ENCODE results near the gene ACTR3C. TPM values are rescaled to one million over a fixed set of nuclear protein-coding genes. Genes with fewer than 3 reads are reported as not detected.
A peak's percentile ranks its signal among the peaks of the same experiment; 100 is the strongest.

The ACTR3C gene
- 5.3 TPM for total RNA-seq

GRCh38 chr7:150322833-150323681 is at the start of gene ACTR3C, which contains the start of gene LRRC61:
TSS of gene ACTR3C (minus strand) at chr7:150323545. CDS start at chr7:150295296, 28,249 bp downstream.
TSS of gene LRRC61 (plus strand) at chr7:150323355. CDS start at chr7:150336862, 13,507 bp downstream.
- FAIRE-seq = no peak
- no peak for DNase-seq (ENCODE audit: low spot score in 2 of 2)

GRCh38 chr7:150372271-150373048 is 49.1 kb upstream of the ACTR3C start:
- DNase-seq (ENCODE audit: low spot score in 2 of 2) (no peak), FAIRE-seq (no peak)

GRCh38 chr7:150371996-150372270 is 48.6 kb upstream of the ACTR3C start:
- no peak for FAIRE-seq

GRCh38 chr7:150371131-150371995 is 48.0 kb upstream of the ACTR3C start:
- DNase-seq (ENCODE audit: low spot score in 2 of 2) (no peak), FAIRE-seq (no peak)

More at GRCh38 chr7:150371996-150372270, 48.6 kb upstream of the ACTR3C start:
- no peak for DNase-seq (ENCODE audit: low spot score in 2 of 2)

- FAIRE-seq (no peak), DNase-seq (ENCODE audit: low spot score in 2 of 2) (no peak)
These were observed 47.3 kb upstream of the ACTR3C start for GRCh38 chr7:150370612-150371071.

GRCh38 chr7:150369748-150370501 is 46.6 kb upstream of the ACTR3C start:
- DNase-seq (ENCODE audit: low spot score in 2 of 2) = no peak
- no peak for FAIRE-seq

- FAIRE-seq (no peak), DNase-seq (ENCODE audit: low spot score in 2 of 2) (peak; percentile 68 to 72)
These were observed 45.8 kb upstream of the ACTR3C start for GRCh38 chr7:150368884-150369747.

- DNase-seq (ENCODE audit: low spot score in 2 of 2) (peak; percentile 91 to 96), FAIRE-seq (no peak)
These were observed 44.9 kb upstream of the ACTR3C start, which contains the start of gene REPIN1 for GRCh38 chr7:150368096-150368883. TSS of gene REPIN1 (plus strand) at chr7:150368822. CDS start at chr7:150369712, 890 bp downstream.

GRCh38 chr7:150367677-150368095 is 44.3 kb upstream of the ACTR3C start:
- no peak for DNase-seq (ENCODE audit: low spot score in 2 of 2)
- FAIRE-seq = no peak

GRCh38 chr7:150365673-150366398 is 42.5 kb upstream of the ACTR3C start:
- DNase-seq (ENCODE audit: low spot score in 2 of 2) (no peak), FAIRE-seq (no peak)

GRCh38 chr7:150365194-150365593 is 41.8 kb upstream of the ACTR3C start:
- DNase-seq (ENCODE audit: low spot score in 2 of 2) (no peak), FAIRE-seq (no peak)

GRCh38 chr7:150363872-150364271 is 40.5 kb upstream of the ACTR3C start:
- FAIRE-seq = no peak
- DNase-seq (ENCODE audit: low spot score in 2 of 2) = no peak

- no peak for FAIRE-seq
These were observed 40.0 kb upstream of the ACTR3C start for GRCh38 chr7:150363370-150363769.

GRCh38 chr7:150361807-150362621 is 38.7 kb upstream of the ACTR3C start:
- DNase-seq (ENCODE audit: low spot score in 2 of 2) (no peak), FAIRE-seq (no peak)

More at GRCh38 chr7:150363370-150363769, 40.0 kb upstream of the ACTR3C start:
- no peak for DNase-seq (ENCODE audit: low spot score in 2 of 2)

- no peak for DNase-seq (ENCODE audit: low spot score in 2 of 2)
- FAIRE-seq = no peak
These were observed 38.1 kb upstream of the ACTR3C start for GRCh38 chr7:150361402-150361801.

- no peak for DNase-seq (ENCODE audit: low spot score in 2 of 2)
- FAIRE-seq = no peak
These were observed 37.2 kb upstream of the ACTR3C start for GRCh38 chr7:150360363-150361058.
